GM19193 (cell line): Measurements from ENCODE around the gene DBX1.

Source experiments
- POLR2A ChIP-seq: IDR thresholded peaks from 4 replicates; pipeline ENCODE4 v1.6.1; 2011; ENCODE audit not compliant: insufficient read depth, insufficient read length; ENCODE audit errors: extremely low read depth

DBX1 gene

GRCh38 chr11:20163783-20164481 is 3.7 kb upstream of the DBX1 start:
- no peak for TF ChIP-seq POLR2A

- no peak for TF ChIP-seq POLR2A
Observed at GRCh38 chr11:20162824-20163782, 2.8 kb upstream of the DBX1 start.

DNA sequence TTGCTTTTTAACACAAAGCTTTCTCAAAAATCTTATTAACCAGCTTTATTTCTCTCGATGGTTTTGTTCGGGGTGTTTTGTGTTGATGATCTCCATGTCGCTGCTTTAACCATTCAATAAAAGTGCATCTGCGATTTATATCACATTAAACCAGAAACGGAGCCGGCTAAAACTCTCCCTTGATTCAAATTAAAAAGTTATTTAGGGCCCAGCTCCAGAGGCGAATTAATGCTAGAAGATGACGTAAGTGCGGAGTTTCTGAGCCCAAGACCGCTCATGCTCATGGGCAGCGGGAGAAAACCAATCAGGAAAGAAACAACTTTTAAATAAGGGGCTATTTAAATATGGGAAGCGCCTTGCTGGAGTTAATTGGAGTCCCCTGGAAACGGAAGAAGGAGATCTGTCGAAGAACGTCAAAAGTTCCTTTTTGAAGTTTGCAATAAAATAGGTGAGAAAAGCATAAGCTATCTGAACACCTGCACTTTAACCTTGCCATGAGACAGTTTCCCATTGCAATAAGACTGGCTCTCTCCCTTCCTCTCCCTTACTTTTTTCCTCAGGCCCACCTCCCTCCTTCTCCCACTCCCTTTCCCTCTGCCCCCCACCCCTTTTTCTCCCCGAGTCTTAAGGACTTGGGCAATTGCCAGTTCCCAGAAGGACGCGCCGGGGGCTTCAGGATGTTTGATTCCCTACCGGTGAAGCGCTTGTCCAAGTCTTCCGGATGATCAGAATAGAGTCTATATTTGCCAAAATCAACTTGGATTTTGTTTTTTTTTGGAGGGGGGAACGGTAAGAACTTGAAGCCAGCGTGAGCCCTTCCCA is 1.9 kb upstream of the DBX1 start:
- TF ChIP-seq POLR2A: no peak

GRCh38 chr11:20161230-20161918 is 1.1 kb upstream of the DBX1 start:
- TF ChIP-seq POLR2A: no peak

DNA sequence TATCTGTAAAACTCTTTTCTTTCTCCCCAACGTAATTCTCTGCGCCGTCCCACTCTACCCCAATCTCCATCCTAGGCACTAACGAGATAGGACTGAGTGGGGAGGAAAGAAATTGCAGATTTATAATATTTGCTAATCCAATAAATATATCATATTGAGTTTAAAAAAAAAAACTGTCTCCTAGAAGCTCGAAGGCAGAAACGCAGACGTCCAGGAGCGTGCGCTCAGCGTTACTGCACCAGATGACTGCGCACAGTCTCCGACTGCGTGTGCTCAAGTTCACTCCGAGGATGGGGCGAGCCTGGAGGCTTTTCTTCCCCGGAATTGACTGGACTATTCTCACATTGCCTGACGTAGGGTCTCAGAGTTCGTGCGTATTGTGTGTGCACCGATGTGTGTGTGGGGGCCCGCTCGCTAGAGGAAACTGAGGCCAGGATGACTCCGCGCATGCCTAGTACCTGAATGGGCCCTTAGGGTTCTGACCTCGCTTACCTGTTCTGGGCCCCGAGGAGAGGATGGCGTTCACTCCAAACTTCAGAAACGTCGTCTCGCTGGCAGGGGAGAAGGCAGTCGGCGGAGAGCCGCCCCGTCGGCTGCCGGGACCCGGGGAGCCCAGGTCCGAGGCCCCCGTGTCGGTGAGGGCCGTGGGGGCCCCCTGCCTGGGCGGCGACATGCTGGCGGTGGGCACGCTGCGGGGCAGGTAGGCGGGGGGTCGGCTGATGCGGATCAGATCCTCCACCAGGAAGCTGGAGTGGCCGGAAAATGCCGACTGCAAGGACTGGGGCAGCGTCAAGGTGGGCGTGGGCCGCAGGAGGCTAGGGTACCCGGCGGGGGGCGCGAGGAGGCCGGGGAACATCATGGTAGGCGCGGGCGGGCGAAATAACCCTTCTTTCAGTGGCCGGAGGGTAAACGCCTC is 551 bp downstream of the DBX1 start:
- no peak for TF ChIP-seq POLR2A

GRCh38 chr11:20158597-20159257 is 1.5 kb downstream of the DBX1 start:
- no peak for TF ChIP-seq POLR2A

DNA sequence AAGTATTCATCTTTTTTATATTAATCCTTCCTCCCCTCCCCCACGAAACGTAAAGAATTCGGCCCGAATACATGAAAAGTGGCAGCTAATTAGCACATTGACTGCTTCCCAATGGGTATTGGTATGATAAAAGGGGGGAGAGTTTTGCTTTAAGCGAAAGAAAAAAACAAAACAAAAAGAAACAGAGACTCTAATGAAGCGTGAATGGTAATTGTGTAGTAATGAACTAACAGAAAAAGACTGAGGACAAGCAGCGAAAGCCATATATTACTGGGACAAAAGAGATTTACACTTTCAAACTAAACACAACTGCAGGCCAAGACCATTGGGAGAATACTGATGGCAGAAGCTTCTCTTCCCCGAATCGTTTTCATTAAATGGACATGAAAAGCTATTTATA is 2.5 kb downstream of the DBX1 start:
- no peak for TF ChIP-seq POLR2A

DNA sequence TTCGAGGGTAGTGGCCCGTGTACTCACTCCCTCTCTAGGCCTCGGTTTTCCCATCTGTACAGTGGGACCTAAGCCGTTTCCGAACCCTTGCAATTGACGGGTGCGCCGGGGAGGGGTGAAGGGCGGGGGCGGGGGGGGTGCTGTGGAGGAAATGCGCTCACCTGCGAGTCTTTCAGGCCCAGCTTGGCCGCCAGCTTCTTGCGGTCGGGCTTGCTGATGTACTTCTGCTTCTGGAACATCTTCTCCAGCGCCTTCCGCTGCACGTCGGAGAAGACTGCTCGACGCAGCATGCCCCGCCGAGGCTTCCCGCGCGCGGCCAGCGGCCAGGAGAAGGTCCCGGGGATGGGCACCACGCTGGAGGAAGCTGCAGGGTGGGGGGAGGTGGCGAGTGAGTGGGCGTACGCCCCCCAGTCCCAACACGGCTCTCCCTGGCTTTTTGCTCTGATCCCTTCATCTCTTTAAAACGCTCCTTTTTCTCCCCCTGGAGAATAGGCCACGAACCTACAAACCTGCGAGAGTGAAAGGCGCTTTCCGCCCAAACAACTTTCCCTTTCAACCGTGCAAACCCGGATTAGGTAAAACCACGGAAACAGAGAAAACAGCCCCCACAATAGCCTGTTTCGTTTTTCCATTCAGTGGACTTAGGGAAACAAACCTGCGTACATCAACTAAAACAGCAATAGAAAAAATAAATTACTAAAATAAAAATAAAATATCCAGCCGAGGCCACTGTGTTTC is 3.2 kb downstream of the DBX1 start:
- TF ChIP-seq POLR2A: no peak

DNA sequence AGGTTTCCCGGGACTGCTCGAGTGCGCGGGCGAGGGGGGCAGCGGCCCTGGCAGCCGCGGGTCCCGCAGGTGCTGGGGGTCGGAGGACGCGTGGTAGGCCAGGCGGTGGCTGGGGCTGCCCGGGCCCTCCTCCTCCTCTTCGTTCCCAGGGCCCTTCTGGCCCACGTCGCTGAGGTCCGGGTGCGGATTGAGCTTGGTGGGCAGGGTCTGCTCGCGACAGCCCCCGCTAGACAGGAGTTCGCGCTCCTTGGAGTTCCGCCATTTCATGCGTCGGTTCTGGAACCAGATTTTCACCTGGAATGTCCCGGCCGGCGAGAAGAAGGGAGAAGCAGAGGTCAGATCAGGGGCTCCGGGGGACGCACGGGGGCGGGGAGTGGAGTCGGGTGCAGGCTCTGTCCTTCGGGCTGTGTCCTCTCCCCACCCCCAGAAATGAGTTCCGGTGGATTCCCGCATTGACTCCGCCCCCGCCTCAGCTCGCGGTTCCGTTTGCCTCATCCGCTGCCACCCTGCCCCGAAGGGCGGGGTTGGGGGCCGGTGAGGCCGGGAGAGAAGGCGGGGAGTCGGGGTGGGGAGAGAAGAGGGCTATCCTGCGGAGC is 3.9 kb downstream of the DBX1 start:
- no peak for TF ChIP-seq POLR2A

DNA sequence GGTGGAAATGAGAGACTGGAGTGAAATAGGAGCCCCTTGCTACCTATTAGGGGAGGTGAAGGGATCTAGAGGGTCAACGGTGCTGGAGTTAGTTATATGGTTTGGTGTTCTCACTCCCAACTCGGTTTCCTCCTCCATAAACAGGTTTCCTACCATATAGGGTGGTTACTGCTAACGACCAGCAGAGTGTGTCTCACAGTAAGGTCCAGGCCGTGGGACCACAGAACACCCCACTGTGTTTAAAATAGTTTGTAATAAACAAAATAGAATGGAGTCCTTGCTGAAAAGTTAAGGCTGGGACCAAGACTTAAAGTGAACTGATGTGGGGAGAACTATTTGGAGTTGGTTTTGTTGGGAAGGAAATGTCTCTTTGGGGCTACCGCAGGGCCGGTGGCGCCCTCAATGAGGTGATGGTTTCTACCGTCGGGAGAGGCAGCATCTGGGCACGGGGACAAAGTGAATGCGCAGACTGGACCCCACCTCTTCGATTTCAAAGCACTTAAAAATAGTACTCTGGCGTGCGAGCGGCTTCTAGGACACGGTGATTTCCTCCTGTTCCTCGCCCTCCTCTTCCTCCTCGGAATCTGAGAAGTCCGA is 4.5 kb downstream of the DBX1 start:
- TF ChIP-seq POLR2A: no peak

DNA sequence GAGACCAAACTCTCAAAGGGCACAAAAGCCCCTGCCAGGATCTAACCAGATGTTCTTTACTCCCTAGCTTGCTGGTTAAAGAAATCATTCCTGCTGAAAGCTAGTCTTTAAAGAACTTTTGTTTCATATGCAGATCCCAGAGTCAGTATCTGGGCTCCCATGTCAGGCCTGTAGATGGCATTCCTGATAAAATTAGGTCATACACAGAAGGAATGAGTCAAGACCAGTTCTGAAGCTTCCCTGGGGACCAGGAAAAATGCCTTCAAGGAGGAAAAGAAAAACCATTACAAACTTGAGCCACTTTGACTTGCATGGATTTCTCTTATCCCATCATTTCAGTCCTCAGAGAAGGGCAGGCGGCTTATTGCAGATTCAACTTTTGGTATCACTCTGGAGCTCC is 5.9 kb downstream of the DBX1 start:
- no peak for TF ChIP-seq POLR2A

DNA sequence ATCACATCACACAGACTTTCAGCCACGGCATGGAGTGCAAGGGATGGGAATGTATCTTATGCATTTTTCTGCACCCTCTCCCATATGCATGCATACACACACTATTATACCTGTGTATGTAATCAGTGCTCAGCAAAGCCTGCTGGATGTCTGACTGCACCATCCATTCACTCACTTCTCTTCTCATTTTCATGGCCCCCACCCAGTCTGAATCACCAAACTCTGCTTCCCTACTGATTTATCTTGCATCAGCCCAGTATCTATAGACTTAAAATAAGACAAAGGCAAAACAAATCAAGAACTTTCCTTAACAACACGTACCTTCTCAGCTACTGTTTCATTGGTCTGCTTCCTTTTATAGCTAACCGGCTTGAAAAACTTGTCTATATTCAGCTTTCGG is 21.6 kb downstream of the DBX1 start:
- no peak for TF ChIP-seq POLR2A
